Measurements from ENCODE around the gene ETV4. TPM values are rescaled to one million over a fixed set of nuclear protein-coding genes. Genes with fewer than 3 reads are reported as not detected.

The ETV4 gene
- total RNA-seq, 1 donor from 2014 or later: 2.4 TPM

DNA sequence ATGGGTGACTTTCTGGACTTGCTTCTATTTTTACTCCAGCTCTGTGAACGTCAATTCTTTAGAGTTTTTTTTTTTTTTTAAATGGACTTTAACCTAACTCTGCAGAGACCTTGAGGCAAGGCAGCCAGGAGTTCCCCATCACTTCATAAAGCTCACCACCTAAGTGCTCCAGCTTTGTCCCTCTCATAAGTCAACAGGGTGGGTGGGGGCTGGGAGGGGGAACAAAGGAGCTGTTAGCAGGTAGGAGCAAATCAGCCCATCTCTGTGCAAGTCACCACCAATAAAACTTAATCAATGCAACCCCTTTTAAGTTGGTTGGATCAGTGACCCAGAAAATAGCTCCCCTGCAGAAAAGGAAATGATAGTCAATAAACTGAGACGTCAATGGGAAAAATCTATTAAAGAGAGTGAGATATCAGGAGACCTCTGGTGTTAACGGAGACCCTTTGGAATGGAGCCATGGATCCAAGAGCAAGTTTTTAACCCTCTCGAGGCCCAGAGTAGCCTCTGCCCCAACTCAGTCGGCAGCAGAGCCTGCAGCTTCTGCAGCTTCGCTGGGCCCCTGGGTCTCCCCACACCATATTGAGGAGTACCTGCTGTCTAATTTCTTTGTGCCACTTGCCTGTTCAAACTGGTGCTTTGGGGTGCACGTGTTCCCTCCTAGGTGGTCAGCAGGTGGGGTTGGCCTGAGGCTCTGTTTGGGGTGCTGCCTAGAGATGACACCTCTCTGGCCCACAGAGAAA, 27.6 kb upstream of the ETV4 start:
- DNase-seq (ENCODE audit: low read depth in 2 of 2): no peak

DNA sequence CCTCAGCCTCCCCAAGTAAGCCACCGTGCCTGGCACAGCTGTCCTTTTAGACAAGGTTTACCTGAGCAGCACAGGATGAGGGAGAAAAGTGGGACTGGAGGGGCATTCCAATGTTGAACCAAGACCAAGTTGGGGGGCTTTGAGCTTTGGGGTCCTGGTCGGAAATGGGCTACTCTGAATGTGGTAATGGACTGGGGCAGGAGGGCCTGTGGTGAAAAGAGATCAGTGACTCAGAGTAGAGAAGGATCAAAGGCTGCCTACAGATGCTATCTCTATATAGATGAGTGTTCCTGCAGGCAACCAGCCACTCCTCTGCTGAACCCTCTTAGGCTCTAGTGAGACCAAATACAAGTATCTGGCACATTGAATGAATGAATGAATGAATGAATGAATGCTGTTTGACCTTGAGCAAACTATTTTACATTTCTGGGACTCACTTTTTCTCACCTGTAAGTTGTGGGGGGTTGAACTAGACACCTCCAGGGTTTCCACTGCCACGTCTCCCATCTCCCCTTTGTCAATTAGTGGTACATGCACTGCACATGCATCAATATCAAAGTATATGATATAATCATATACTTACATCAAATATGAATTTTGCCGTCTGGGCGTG, 26.3 kb upstream of the ETV4 start:
- DNase-seq (ENCODE audit: low read depth in 2 of 2): no peak

DNA sequence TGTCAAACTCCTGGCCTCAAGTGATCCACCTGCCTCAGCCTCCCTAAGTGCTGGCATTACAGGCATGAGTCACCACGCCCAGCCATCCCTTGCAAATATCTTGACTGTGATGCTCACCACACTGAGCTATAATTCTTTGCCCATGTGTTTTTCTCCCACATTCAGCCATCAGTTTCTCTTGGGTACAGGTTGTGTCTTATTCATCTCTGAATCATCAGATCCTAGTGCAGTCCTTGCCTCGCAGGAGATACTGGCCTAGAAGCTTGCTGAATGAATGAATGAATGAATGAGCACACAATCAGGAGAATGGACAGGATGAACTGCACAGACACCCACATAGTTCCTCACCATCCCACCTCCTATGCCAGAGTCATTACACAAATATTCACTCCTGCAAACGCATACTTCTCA, 24.4 kb upstream of the ETV4 start:
- DNase-seq (ENCODE audit: low read depth in 2 of 2): no peak

DNA sequence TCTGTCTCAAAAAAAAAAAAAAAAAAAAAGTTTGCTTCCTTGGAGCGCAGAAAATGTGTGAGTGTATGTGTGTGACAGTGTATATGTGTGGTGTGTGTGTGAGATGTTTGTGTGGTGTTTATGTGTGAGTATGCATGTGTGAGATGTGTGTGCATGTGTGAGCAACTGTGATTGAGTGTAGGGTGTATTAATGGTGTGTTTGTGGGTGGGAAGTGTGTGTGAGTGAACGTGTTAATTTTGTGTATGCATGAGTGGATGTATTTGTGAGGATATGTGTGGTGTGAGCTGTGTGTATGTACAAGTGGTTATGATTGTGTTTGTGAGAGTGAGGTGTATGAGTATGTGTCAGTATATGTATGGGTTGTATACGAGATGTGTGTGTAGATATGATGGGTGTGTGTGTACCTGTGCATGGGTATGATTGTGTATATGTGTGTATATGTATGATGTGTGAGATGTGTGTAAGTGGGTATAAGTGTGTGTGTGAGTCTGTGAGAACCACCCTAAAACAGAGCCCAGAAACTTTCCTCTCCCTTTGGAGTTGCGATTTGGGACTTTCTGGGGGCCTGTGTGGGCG, 22.5 kb upstream of the ETV4 start:
- no peak for DNase-seq (ENCODE audit: low read depth in 2 of 2)

DNA sequence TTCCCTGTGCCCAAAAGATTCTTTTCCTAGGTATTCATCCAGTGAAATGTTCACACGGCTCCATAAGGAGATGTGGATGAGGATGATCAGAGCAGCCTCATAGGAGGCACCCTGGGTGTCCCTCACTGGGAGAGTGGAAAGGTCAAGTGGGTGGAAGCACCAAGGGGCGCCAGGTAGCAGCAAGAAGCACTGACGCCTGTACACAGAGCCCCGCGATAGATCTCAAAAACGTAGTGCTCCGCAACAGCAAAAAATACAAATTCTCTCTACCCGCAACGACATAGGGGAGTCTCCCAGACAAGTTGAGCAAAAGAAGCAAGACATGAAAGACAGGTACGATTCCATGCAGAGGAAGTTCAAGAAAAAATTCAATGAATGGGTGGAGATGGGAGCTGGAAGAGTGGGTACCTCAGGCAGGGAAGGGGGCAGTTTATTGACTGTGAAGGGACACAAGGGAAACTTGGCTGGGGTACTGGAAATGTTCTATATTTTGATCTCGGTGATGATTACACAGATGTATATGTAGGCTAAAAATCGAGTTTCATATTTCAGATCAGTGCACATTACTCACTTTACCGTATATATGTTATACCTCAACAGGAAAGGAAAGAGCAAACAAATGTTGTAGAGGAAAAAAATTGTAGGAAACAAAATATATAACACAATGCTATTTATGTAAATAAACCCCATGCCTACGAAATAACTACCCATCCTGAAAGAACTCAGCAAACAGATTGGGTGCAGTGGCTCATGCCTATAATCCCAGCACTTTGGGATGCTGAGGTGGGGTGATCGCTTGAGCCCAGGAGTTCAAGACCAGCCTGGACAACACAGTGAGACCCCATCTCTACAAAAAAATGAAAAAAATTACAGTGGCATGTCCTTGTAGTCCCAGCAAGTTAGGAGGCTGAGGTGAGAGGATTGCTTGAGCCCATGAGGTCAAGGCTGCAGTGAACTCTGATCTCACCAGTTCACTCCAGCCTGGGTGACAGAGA, 17.8 kb upstream of the ETV4 start:
- no peak for DNase-seq (ENCODE audit: low read depth in 2 of 2)

DNA sequence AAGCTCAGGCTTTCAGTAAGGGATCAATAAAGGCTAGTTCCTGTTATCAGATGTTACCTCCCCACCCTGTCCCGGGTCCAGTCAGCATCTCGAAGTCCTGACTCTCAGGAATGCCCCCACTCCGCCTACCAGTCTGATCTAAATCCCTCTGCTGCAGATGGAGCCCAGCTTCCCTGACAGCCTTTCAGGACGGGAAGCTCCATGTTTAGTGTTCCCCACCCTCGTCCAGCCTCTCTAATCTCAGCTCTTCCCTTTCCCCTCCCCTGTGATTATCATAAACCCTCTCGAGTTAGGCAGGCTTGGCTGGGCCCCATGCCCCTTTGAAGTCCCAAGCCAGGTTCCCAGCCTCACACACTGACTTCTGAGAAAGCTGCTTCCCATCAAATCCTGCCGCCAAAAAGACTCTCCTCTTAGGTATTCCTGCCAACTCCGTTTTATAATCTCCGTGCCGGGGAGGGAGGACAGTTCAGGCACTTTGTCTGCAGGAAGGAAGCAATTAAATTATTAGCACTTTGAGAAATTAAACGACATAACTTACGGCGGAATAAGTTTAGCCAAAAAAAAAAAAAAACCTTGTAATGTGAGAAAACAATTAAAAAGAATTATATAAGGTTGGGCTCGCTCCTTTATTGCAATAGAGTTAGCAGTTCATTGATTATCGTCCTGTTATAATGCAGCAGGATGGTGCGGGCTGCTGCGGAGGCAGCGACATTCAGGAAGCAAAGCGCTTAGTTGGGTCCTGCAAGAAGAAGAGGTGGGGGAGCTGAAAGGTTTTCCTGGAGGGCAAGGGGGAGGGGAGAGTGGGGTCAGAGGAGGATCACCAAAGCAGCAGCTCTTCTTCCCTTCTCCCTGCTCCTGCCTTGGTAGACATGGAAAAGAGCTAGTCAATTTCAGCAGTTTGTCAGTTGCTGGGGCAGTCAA, 16.8 kb upstream of the ETV4 start:
- DNase-seq (ENCODE audit: low read depth in 2 of 2): no peak

DNA sequence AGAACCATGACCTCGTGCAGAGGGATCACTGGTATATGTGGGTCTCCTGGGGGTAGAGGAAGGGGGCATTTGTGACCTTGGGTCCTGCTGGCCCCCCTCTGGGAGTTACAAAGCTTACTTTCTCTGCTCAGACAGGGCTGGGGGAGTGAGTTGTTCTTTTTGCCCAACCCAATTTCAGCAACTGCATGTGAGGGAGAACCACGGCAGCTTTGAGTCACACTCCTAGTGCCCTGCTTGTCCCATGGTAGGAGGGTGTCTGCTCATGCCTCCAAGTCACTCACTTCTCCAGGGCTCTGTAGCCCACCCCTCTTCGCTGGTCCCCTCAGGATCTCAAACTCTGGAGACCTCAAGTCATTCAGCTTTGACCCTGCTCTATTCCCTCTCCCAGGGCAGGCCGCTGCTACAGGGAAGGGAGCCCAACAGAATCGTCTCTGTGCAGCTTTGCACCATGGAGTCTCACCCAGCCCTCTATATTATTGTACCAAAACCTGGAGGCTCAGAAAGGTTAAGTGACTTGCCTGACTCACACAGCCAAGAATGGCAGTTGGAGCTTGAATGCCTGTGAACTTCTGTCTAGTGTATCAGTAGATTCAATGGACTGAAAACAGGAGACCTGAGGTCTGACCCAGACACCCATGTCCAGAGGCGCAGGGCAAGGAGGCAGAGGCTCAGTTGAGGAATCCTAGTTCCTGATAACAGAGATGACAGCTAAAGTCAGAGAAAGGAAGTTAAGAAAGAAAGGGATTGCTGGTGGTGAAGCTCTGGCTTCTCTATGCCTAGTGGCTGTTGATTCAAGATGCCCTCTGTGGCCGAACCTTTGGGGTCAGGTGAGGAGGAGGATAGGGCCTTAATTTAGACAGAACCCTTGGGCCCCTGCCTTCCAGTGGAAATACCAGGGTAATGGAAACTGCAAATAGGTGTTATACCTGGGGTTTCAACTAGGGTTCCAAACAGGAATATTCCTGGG, 14.6 kb upstream of the ETV4 start:
- no peak for DNase-seq (ENCODE audit: low read depth in 2 of 2)

DNA sequence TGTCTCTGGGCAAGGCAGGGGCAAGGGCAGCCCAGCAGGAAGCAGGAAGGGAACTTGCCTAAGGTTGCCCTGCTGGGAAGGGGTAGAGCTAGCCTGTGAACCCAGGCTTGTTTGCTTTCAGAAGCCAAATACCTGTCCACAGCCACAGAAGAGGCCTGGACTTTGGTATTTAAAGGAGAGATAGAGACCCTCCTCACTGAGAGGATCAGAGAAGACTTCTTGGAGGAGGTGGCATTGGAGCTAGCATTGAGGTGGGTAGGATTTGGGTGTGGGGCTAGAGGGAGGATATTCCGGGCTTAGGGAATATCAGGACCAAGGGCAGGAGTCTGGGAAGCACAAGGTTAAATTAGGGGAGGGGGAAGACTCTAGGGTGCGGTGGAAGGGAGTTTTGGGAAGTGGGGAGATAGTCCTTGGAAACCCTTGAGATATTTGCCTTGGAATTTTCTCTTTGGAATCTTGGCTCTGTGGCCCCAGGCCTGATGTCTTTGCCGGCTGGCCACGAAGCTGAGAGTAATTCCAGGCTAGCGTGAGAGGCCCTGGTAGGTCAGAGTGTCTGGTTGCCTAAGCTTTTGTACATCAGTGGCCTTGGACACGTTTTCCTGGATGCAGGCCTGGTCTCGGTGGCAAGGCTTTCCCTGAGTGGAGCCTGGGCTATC, 13.1 kb upstream of the ETV4 start:
- no peak for DNase-seq (ENCODE audit: low read depth in 2 of 2)

DNA sequence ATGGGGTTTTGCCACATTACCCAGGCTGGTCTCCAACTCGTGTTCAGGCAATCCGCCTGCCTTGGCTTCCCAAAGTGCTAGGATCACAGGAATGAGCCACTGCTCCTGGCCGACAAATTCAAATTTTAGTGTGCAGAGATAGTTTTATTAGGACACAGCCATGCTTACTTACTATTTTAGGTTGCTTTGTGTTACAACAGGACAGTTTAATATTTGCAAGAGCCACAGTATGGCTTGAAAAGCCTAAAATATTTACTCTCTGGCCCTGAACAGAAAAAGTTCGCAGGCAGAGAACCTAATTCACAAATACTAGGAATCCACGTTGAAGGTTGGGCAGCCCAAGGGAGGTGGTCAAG, 12.6 kb upstream of the ETV4 start:
- DNase-seq (ENCODE audit: low read depth in 2 of 2): no peak

DNA sequence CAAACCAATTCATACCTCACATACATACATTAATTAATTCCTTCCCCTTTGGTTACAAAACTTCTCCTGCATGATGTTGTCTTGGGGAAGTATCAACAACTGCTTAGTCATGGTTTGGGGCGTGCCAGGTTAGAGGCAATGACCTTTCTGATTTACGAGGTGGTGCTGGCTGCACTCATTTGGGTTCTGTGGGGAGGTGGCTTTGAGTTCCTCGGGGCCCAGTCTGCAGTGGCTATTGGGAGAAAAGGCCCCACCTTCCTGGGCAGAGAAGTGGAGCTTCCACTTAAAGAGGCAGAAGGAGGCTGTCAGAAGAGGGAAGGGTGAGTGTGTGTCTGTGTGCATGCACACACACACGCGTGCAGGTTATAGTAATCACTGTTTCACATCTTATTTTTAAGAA, 10.2 kb upstream of the ETV4 start:
- DNase-seq (ENCODE audit: low read depth in 2 of 2): no peak

DNA sequence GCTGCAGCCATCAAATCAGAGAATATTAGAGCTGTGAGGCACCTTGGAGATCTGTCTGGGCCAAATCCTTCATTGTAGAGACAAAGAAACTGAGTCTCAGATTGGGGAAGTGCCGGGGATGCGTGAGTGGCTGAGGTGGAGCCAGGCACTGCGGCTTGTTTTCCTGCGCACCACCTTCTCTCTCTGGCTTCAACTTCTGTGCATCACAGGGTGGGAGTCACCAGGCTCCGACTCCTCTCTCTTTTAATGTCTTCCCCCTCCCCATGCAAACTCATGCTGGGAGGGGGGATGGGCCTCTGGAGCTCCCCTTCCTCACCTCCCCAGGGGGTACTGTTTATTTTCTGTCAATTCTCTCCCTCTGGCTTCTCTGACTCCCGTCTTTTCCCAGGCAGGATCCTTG, 8.7 kb upstream of the ETV4 start:
- no peak for DNase-seq (ENCODE audit: low read depth in 2 of 2)

DNA sequence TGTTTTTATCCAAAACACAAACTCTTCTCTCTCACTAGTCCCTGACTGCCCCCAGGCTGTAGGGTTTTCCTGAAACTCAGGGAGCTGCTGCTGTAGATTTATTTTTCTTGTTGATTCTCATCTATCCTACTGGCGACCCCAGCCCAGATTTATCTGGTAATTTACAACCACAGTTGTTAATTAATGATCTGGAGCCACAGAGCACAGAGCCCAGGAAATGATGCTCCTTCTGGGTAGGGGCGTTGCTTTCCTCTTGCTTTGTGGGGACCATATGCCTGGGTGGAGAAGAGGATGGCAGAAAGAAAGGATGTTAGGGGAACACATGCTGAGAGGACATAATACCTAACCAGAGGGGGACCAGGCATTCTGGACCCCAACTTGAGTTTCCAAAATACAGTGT, 7.4 kb upstream of the ETV4 start:
- no peak for DNase-seq (ENCODE audit: low read depth in 2 of 2)

DNA sequence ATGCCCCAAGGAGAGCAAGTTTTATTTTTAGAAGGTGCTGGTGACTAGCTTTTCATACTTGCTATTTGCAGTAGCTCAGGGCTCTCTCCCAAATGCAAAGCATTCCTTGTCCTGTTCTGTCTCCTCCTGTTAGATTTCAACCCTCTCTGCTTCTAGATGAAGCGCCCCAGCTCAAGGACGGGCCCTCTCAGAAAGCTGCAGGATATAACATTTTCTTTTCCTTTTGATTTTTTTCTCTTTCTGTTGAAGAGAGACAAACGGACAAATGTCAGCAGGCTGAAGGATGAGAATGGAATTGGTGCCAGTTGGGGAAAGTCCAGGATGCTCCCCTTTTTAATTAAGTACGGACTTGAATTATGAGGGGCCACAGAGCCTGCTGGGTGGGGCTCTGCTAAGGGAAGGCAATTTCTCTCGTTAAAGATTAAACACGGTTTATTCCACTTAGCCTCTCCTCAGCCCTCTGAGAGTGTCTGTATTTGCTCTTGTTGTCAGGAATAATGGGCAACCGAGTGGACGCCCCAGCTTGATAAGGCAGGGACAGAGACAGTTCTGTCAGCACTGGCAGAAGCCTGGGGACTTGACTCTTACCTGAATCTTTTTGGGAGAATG, 6.2 kb upstream of the ETV4 start:
- DNase-seq (ENCODE audit: low read depth in 2 of 2): no peak

DNA sequence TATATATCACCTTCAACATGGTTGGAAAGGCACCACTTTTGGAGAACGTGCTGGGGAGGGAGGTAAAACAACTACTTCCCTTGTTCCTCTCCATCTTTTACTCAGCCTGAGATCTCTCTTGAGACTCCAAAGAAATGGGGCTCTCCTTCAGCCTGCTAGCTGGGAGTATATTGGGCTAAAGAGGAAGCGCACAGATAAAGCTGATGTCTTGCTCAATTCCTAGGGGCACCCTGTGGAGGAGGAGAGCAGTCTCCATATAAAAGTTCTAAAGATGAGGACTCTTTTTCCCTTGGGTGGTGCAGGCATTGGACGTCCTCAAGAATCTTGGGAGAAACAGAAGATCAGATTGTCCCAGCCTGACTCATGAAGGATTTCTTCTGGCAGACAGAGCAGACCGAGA, 4.6 kb upstream of the ETV4 start:
- DNase-seq (ENCODE audit: low read depth in 2 of 2): no peak

DNA sequence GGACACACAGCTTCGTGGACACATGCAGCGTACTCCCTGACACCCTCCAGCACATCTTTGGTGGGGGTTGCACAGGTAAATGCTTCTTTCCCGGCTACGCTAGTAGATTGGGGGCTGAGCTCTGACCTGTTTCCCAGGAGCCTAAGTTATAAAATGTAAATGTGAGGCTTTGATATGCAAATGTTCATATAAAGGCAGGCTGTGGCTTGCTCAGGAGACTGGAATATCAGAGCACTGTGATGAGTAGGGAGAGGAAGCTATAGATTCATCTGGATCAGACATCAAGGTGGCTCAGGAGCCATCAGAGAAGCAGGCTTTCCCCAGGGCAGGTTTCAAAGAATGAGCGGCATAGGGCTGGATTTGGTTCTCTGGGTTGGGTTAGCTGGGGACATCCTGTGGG, 3.4 kb upstream of the ETV4 start:
- no peak for DNase-seq (ENCODE audit: low read depth in 2 of 2)

DNA sequence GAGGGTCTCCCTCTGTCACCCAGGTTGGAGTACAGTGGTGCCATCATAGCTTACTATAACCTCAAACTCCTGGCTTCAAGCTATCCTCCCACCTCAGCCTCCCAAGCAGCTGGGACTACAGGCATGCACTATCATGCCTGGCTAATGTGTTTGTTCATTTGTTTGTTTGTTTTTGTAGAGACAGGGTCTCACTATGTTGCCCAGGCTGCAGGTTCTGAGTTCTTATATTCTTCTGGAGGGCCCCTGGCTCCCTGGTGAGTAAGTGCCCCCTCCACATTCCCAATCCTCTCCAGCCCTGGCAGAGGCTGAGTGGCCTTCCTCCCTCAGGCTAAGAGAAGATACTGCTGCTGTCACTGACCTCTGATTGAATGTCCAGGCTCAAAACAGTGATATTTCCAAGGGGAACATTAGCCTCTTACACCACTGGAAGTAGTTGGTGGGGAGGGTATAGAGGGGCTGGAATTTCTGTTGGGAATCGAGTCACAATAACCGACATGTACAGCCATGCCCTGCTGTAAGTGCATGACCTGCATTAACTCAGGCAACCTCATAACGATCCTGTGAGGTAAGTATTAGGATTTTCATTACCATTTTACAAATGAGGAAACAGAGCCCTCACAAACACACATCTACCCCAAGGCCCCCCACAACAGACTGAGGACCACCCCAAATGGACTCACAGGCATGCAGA, 2.7 kb upstream of the ETV4 start:
- DNase-seq (ENCODE audit: low read depth in 2 of 2): no peak

DNA sequence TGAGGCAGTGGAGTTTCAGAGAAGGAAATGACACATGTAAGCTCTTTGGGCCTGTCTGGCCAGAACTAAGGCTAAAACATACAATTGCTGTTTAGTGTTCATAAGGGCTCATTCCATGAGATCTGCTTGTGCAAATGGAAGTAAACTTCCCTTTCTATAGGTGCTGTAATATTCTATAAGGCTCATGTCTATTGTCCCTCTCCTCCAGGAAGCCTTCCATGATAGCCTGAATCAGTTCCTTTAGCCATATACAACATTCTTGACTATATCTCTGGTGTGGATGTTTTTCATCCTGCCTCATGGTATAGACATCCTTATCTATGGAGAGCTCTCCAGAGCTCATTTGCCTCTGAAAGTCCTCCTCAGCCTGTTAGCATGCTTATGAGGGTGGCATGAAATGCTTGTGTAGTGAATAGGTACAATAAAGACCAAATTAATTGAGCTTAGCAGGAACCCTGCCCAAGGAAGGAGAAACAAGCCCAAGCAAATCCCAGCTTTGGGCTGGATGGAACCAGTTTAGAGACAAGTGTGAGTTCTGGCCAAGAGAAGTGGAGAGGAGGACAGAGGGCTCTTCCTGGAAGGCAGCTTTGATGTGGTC, 1.6 kb upstream of the ETV4 start:
- no peak for DNase-seq (ENCODE audit: low read depth in 2 of 2)

DNA sequence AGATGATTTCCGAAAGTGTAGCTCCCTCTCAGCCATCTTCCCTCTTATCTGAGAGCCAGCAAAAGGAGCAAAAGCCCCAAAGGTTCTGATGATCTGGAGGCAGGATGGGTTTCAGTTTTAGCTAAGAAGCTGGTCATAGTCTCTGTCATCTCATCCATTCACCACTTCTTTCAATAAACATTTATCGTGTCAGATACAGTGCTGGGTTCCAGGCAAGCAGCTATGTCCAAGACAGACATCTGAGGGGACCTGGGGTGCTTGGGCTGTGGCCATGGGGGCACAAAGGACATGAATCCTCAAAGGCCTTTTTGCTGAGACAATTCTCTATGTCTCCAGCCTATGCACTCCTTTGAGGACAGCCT, 1.0 kb upstream of the ETV4 start:
- no peak for DNase-seq (ENCODE audit: low read depth in 2 of 2)
